Heart left ventricle (tissue), 16 donors: ENCODE data around the gene BLACAT1. TPM values are rescaled to one million over a fixed set of nuclear protein-coding genes. Genes with fewer than 3 reads are reported as not detected.
"Not testable (repeated sequence)": the region's sequence is repeated elsewhere in the genome, so short reads cannot be mapped to it uniquely, and the experiment has no call there.

Experiments
- ATAC-seq, 4 donors: fragments of 200-7000 bp; cut with Tn5 transposase; one replicate each; pipeline ENCODE4 v1.9.1; 2020 to 2022; ENCODE audit warnings: moderate library complexity in 4 of 4, mild to moderate bottlenecking in 3 of 4, moderate number of reproducible peaks in 1 of 4
- DNase-seq, 5 donors: peaks; one replicate each; pipeline ENCODE4 v3.0.0-alpha.2; 2020
- H3K27ac ChIP-seq, 12 donors: fragments of 200-600 bp; sonication (generic) in 4 of 12; one replicate each; pipeline versions ENCODE4 v1.5.0 to v1.8.0; 2016 to 2022; ENCODE audit warnings: mild to moderate bottlenecking in 2 of 12
- H3K27me3 ChIP-seq, 9 donors: fragments of 200-600 bp; sonication (generic) in 2 of 9; one replicate each; pipeline versions ENCODE4 v1.5.1 to v1.8.0; 2016 to 2022; ENCODE audit warnings: mild to moderate bottlenecking in 3 of 9
- H3K36me3 ChIP-seq, 9 donors: fragments of 200-600 bp; sonication (generic) in 2 of 9; one replicate each; pipeline versions ENCODE4 v1.5.0 to v1.8.0; 2018 to 2022; ENCODE audit warnings: mild to moderate bottlenecking in 2 of 9
- H3K4me1 ChIP-seq, 12 donors: fragments of 200-600 bp; sonication (generic) in 4 of 12; one replicate each; pipeline versions ENCODE4 v1.5.0 to v1.8.0; 2016 to 2022; ENCODE audit warnings: mild to moderate bottlenecking in 3 of 12
- H3K4me3 ChIP-seq, 12 donors: fragments of 200-600 bp; sonication (generic) in 4 of 12; one replicate each; pipeline versions ENCODE4 v1.5.0 to v1.8.0; 2017 to 2022; ENCODE audit warnings: mild to moderate bottlenecking in 9 of 12, moderate library complexity in 4 of 12
- H3K9me3 ChIP-seq, 12 donors: fragments of 200-600 bp; sonication (generic) in 4 of 12; one replicate each; pipeline versions ENCODE4 v1.5.0 to v1.8.0; 2016 to 2022; ENCODE audit warnings: mild to moderate bottlenecking in 1 of 12
- CTCF ChIP-seq, 12 donors: fragments of 200-600 bp; sonication (generic) in 4 of 12; IDR thresholded peaks; one replicate each; pipeline versions ENCODE4 v1.5.0 to v1.8.0; 2018 to 2022; ENCODE audit warnings: antibody characterized with exemption in 12 of 12, mild to moderate bottlenecking in 5 of 12
- POLR2A ChIP-seq, 2 donors: fragments of 450-650 bp; IDR thresholded peaks; one replicate each; pipeline ENCODE4 v1.6.1; 2017; ENCODE audit warnings: antibody characterized with exemption in 2 of 2, mild to moderate bottlenecking in 2 of 2, moderate library complexity in 2 of 2
- WGBS, 4 donors: extraction: QIAGEN DNeasy Blood & Tissue Kit in 2 of 4; methylation state at CpG; one replicate each; pipeline versions ENCODE4 v1.1.5 to v1.1.7; 2013 to 2018; 5-methylcytosine and 5-hydroxymethylcytosine counted together
- intact Hi-C, 10 donors: fragments of 100-400 bp; cut with DNase I; formaldehyde crosslinking; loops; one replicate each; pipeline versions ENCODE4 v1.11.1 to v1.14.2; 2022
- polyA plus RNA-seq, 2 donors: library from polyadenylated mRNA; stranded (reverse); fragments of 200-250 nt; gene quantifications; one replicate each; pipeline ENCODE4 v1.2.3, GENCODE V29; 2013
- total RNA-seq, 9 donors: library from RNA; depleted of rRNA in 2 of 9; stranded (reverse); fragments of >200 nt in 2 of 9; fragmentation: NEBNext Ultra II Directional in 3 of 9; extraction: Animal tissue kit (Norgen Biotek cat#: 25700) in 3 of 9; gene quantifications; one replicate each; pipeline versions ENCODE4 v1.1.0 to v1.2.4, GENCODE V29; 2016 to 2023
- donor health status: ischemic (EF 13 %, LVEDD 7.1; RV severe dilation, severe dysfunction).
- donor health status: healthy with polysubstance abuse.
- donor health status: DM: no; HTN: yes; CAD: no.
- donor health status: DM: no; HTN: no; CAD: no.
- donor health status: ischemic (EF 25% LVEDD 6.9; RV normal size, moderate dysfunction).
- donor health status: ischemic (EF 25% LVEDD 5.7; RV mildly dilated, moderate dysfunction).
- donor health status: healthy.
- donor health status: DM: yes; HTN: yes; CAD: no.
- donor health status: ischemic (EF 35%, LVEDD 5.7; RV mildly dilated, moderate dysfunction).
- donor health status: nonischemic (EF 11% LVEDD 7.7; RV severe dilation, severe dysfunction).
- donor health status: DM: yes; HTN: yes; CAD: no.
- donor health status: PGD.
- donor health status: ischemic (EF 29% LVEDD 5.4; RV normal size, mild dysfunction).
- donor health status: nonischemic (EF 23%, LVEDD 6.1; RV moderate dilation, normal function).

Gene BLACAT1
- total and polyA plus RNA-seq, 11 donors = 0.27 TPM; not detected in 10

- intact Hi-C loops = loop anchor here in 7 of 10 donors (5.0 to 10.0 kb wide), 4 partner anchors 46 to 81 kb away; partner anchors contain the start of gene KLHDC8A (in 1 of the 7)
- Histone ChIP-seq H3K36me3 (no peaks in the 10 kb centered on the region), H3K4me3 (no peak overlapping the region), H3K4me1 (peaks cover 7 to 47% (median 35%) of the 10 kb centered on the region in 12 donors), H3K9me3 (no peaks in the 10 kb centered on the region), H3K27ac (no peak overlapping the region), H3K27me3 (no peaks in the 10 kb centered on the region)
- no peak for TF ChIP-seq POLR2A (IDR thresholded peaks at IDR 0.05)
- TF ChIP-seq CTCF (IDR thresholded peaks at IDR 0.05) = no peak
- ATAC-seq = no peak
- WGBS, 4 donors = 72 to 76% (median 73%) methylated on average over 10 to 11 of the region's 11 CpGs
- peak in 1 of 5 donors; percentile 19 for DNase-seq
Measured at GRCh38 chr1:205435578-205436573, 20.0 kb downstream of the BLACAT1 start.

GRCh38 chr1:205434738-205435137 lies 21.1 kb downstream of the BLACAT1 start:
- no peaks in the 10 kb centered on the region for H3K9me3 ChIP-seq
- ATAC-seq (no peak), DNase-seq (no peak)
- WGBS, 4 donors = 85 to 91% (median 89%) methylated on average over 6 of the region's 6 CpGs
- no peak overlapping the region for H3K4me3 ChIP-seq
- H3K27ac ChIP-seq = no peak overlapping the region
- H3K36me3 ChIP-seq = no peaks in the 10 kb centered on the region
- intact Hi-C loops = loop anchor here in 8 of 10 donors (5.0 to 10.0 kb wide), 6 partner anchors 37 to 82 kb away; partner anchors contain the start of gene KLHDC8A (in 1 of the 8)
- no peaks in the 10 kb centered on the region for H3K27me3 ChIP-seq
- TF ChIP-seq CTCF (IDR thresholded peaks at IDR 0.05) (no peak), POLR2A (IDR thresholded peaks at IDR 0.05) (no peak)
- H3K4me1 ChIP-seq = peaks cover 7 to 42% (median 25%) of the 10 kb centered on the region in 12 donors

GRCh38 chr1:205432692-205433091 lies 23.2 kb downstream of the BLACAT1 start:
- H3K27me3 ChIP-seq, ATAC-seq, H3K4me3 ChIP-seq, DNase-seq, H3K36me3 ChIP-seq, H3K27ac ChIP-seq, H3K9me3 ChIP-seq: not testable (repeated sequence)
- H3K4me1 ChIP-seq = peaks cover 0 to 22% (median 7%) of the 10 kb centered on the region in 12 donors
- intact Hi-C loops = loop anchor here in 6 of 10 donors (5.0 to 10.0 kb wide), 4 partner anchors 35 to 80 kb away; partner anchors contain the start of gene KLHDC8A (in 1 of the 6)
- WGBS, 4 donors = 63 to 100% (median 97%) methylated on average over 1 of the region's 1 CpG

GRCh38 chr1:205432116-205432515 lies 23.7 kb downstream of the BLACAT1 start:
- H3K4me1 ChIP-seq = peaks cover 0 to 16% (median 4%) of the 10 kb centered on the region in 12 donors
- H3K4me3 ChIP-seq = no peak overlapping the region
- TF ChIP-seq POLR2A (IDR thresholded peaks at IDR 0.05) (no peak), CTCF (IDR thresholded peaks at IDR 0.05) (no peak)
- H3K27me3 ChIP-seq = no peaks in the 10 kb centered on the region
- no peaks in the 10 kb centered on the region for H3K36me3 ChIP-seq
- DNase-seq = no peak
- H3K9me3 ChIP-seq = no peaks in the 10 kb centered on the region
- intact Hi-C loops = loop anchor here in 6 of 10 donors (5.0 to 10.0 kb wide), 4 partner anchors 35 to 80 kb away; partner anchors contain the start of gene KLHDC8A (in 1 of the 6)
- no peak for ATAC-seq
- no peak overlapping the region for H3K27ac ChIP-seq
- 67 to 79% (median 69%) methylated on average over 2 of the region's 2 CpGs for WGBS, 4 donors
